GM19395 (cell line): Measurements from ENCODE around the gene PGS1.

Experiments
- ATAC-seq: cut with Tn5 transposase; IDR thresholded peaks from one replicate; pipeline ENCODE4 v1.9.1; 2021; ENCODE audit warnings: mild to moderate bottlenecking, moderate library complexity; ENCODE audit not compliant: unreplicated experiment

The PGS1 gene

GRCh38 chr17:78384479-78385175, 6.2 kb downstream of the PGS1 start:
- ATAC-seq: peak; percentile 1

- no peak for ATAC-seq
Measured at GRCh38 chr17:78387977-78388941, 9.8 kb downstream of the PGS1 start.

GRCh38 chr17:78390241-78391050, 12.0 kb downstream of the PGS1 start:
- ATAC-seq: no peak

- ATAC-seq: no peak
Measured at GRCh38 chr17:78391051-78391431, 12.6 kb downstream of the PGS1 start.

DNA sequence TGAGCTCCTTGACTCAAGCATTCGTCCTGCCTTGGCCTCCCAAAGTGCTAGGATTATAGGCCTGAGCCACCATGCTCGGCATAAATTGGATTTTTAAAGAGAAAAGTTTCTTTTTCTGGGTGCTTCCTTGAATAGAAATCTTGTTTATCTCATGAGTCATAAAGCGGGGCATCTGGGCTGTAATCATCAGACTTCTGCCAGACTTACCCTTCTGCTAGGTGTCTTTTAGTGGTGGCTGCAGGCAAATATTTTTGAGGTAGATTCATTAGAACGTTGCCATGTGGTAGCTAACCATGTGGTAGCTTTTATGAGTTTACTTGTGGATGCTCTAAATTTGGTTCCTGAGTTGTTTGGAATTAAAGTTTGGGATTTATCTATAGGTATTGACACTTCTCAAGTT, 13.4 kb downstream of the PGS1 start:
- ATAC-seq: no peak

DNA sequence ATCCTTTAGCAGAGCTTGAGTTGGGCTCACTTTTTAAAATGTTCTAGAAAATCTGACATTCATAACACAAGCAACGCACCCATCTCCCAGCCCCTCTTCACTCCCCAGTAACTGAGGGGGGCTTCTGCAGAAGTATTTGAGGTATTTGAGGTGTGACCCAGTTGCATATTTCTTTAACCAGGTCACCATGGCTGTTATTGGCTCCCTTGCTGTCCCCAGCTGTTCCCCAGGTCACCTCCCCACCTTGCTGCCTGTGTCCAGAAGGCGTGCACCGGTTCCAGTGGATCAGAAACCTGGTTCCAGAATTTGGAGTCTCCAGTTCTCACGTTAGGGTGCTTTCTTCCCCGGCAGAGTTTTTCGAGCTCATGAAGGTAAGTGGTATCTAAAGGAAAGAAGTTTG, 13.8 kb downstream of the PGS1 start:
- ATAC-seq: no peak

- ATAC-seq: no peak
Measured at GRCh38 chr17:78393575-78393974, 15.1 kb downstream of the PGS1 start.

GRCh38 chr17:78394209-78394608, 15.8 kb downstream of the PGS1 start:
- ATAC-seq: no peak

DNA sequence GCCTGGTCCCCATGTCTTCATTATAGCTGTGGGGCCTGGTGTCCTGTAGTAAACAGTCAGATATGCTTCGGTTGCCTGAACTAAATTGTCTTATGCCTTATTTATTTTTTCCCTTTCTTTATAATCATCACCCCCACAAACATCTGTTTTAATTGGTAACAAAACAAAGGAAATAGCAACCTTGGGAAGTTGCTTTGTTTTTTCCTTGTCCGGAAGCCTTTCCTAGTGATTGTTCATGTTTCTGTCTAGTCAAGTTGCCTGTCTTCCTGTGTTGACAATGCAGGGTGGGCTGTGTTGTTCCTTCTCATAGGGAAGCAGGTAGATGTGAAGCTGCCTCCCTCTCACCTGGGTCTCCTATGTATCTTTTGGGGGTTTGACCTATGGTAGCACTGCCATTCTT, 16.7 kb downstream of the PGS1 start:
- ATAC-seq: no peak

- no peak for ATAC-seq
Measured at GRCh38 chr17:78396441-78397337, 18.2 kb downstream of the PGS1 start.

DNA sequence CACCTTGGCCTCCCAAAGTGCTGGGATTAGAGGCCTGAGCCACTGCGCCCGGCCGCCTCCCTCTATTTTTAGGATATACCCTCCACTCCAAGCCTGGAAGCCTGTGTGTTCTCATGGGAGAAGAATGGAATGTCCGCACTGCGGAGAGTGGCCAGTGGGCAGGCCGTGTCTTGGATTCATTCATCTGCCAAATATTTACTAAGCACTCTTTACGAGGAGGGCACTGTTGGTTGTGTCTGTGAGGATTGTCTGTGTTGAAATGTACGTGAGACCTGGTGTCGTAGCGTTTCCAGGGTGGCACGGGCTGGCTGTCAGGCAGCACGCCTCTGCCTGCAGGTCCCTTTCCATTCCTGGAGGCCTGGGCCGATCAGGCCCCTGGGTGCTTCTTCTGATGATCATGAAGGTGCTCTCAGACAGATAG, 19.2 kb downstream of the PGS1 start:
- ATAC-seq: no peak

DNA sequence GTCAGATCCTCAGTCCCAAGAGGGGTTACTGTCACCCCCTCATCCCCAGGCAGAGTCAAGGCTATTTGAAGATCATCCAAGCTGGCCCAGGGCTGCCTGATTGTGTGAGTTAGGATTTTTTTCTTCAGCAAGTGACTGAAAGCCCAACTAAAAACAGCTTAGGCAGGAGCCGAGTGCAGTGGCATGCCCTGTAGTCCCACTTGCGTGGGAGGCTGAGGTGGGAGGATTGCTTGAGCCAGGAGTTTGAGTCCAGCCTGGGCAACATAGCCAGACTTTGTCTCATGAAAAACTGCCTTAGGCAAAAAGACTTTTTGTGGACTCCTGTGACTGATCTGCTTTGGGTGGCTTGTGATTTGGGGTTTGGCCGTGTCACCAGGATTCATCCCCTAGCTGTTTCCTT, 19.9 kb downstream of the PGS1 start:
- no peak for ATAC-seq

- no peak for ATAC-seq
Measured at GRCh38 chr17:78399028-78399692, 20.7 kb downstream of the PGS1 start.

DNA sequence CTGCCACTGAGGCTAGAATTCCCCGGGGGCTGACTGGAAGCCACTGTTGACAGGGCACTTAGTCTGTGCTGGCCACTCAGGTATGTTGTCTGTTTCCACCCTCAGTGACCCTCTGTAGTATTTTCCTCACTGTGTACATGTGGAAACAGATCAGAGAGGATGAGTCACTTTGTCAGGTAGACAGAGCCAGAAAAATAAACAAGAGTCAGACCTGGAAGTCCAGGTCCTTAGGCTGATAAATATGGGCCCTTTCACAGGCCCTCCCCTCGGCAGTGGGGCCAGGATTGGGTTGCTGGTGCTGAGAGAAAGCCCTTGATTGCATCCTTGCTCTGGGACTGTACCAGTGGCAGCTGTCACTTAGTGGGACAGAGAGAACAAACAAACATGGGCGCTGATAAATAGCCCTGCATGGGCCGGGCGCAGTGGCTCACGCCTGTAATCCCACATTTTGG, 21.3 kb downstream of the PGS1 start:
- ATAC-seq: no peak

DNA sequence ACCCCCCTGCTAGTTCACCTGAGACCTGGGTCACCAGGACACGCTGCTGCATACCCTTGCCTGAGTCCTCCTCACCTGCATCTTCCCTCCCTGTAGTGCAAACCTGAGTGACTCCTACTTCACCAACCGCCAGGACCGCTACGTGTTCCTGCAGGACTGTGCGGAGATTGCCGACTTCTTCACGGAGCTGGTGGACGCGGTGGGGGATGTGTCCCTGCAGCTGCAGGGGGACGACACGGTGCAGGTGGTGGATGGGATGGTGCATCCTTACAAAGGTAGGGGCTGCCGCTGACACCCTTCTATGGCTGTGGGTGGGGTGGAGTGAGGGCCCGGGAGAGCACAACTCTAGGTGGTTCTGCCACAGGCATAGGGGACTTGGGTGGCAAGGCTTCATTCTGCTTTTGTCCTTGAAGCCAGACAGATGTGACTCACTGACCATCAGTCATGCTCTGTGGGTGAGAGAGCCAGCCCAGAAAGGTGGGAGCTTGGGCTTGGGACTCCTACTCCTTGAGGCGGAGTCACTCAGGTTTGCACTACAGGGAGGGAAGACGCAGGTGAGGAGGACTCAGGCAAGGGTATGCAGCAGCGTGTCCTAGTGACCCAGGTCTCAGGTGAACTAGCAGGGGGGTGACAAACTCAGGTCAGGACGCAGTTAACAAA, 22.3 kb downstream of the PGS1 start:
- ATAC-seq: no peak

DNA sequence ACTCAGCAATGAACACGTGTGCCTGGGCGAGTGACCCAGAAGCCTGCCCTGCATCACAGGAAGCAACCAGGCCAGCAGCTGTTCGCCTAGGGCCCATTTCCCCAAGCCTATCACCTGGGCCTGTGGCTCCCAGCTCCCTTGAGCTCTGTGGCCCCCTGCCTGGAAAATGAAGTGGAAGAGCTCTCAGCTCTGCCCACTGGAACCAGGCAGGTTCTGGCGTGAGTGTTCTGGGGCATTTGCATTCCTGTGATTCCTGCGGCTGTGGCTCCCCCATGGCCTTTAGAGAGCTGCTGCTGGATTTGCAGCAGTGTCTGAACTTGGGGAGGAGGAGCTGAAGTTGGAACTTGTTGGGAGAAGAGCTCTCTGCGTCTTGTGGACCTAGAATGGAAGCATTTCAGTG, 22.8 kb downstream of the PGS1 start:
- no peak for ATAC-seq

GRCh38 chr17:78401891-78402290, 23.4 kb downstream of the PGS1 start:
- no peak for ATAC-seq

GRCh38 chr17:78403822-78404221, 25.4 kb downstream of the PGS1 start:
- no peak for ATAC-seq

DNA sequence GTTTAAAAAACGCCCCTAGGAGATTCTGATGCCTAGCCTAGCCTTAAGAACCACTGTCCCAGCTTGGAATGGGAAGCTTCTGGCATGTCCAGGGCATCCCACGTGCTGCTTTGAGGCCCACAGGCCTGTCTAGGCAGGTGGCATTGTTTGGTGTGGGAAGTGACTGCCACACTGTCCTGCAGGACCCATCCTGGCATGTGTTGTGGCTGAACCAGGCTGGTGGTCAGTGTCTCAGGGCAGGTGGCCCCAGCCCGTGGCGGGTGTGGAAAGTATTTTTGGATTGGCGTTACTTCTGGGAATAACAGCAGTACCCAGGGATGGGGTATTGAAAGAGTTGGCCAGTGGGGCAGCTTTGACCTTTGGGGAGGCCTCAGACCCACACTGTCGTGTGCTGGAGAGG, 27.9 kb downstream of the PGS1 start:
- ATAC-seq: no peak
